Body of pancreas (tissue), 4 donors: ENCODE results near the gene ANKRD23. TPM values are rescaled to one million over a fixed set of nuclear protein-coding genes. Genes with fewer than 3 reads are reported as not detected.

Experiments used
- ATAC-seq: fragments of 150-250 bp; one replicate; pipeline ENCODE4 v1.9.1; 2016
- DNase-seq, 4 donors: peaks; one replicate each; pipeline ENCODE4 v3.0.0-alpha.2; 2019
- H3K27ac ChIP-seq, 4 donors: fragments of 200-600 bp; sonication (generic); 1 replicate in 3 of 4; 2 replicates in 1 of 4; pipeline versions ENCODE4 v1.5.1 to v1.6.1; 2016 to 2019; ENCODE audit warnings: mild to moderate bottlenecking in 1 of 4, mixed read lengths in 1 of 4, moderate library complexity in 1 of 4
- H3K27me3 ChIP-seq, 2 donors: fragments of 200-600 bp; sonication (generic); one replicate each; pipeline ENCODE4 v1.6.0; 2016; ENCODE audit warnings: mild to moderate bottlenecking in 1 of 2
- H3K36me3 ChIP-seq, 2 donors: fragments of 200-600 bp; sonication (generic); replicated peaks in 1 of 2; 2 replicates each; pipeline ENCODE4 v1.5.1; 2016; ENCODE audit warnings: low read depth in 2 of 2; ENCODE audit not compliant: insufficient read depth in 1 of 2
- H3K4me1 ChIP-seq: fragments of 200-600 bp; sonication (generic); one replicate; pipeline ENCODE4 v1.6.0; 2016
- H3K4me3 ChIP-seq, 2 donors: fragments of 200-600 bp; sonication (generic); 1 replicate in 1 of 2; 2 replicates in 1 of 2; pipeline ENCODE4 v1.5.1; 2016 to 2019
- H3K9me3 ChIP-seq, 3 donors: fragments of 200-600 bp; sonication (generic); 1 replicate in 2 of 3; 2 replicates in 1 of 3; pipeline ENCODE4 v1.5.1; 2016
- POLR2A ChIP-seq, 3 donors: fragments of 450-650 bp; IDR thresholded peaks; one replicate each; pipeline ENCODE4 v1.6.1; 2016; ENCODE audit warnings: antibody characterized with exemption in 3 of 3, mild to moderate bottlenecking in 2 of 3
- WGBS, 2 donors: methylation state at CpG; one replicate each; pipeline ENCODE4 v1.1.5; 2017; 5-methylcytosine and 5-hydroxymethylcytosine counted together
- intact Hi-C: fragments of 100-400 bp; cut with DNase I; formaldehyde crosslinking; loops from one replicate; pipeline ENCODE4 v1.15.1; 2023
- total RNA-seq, 2 donors: library from RNA; depleted of rRNA; stranded (reverse); fragments of >200 nt; gene quantifications; one replicate each; pipeline ENCODE4 v1.1.0, GENCODE V29; 2016
- TF ChIP-seq, protein P1 (sequence below), 7 experiments: fragments of 450-650 bp in 4 of 7; fragments of 200-600 bp in 3 of 7; sonication (generic) in 3 of 7; IDR thresholded peaks; one replicate each; pipeline ENCODE4 v1.5.1; 2016 to 2019; ENCODE audit warnings: antibody characterized with exemption in 7 of 7

ANKRD23 gene
- total RNA-seq, 2 donors from 2014 or later = 4.2 to 12.9 TPM

GRCh38 chr2:96830044-96830562 is 13.7 kb downstream of the ANKRD23 start:
- intact Hi-C loops = no loop called here
- Histone ChIP-seq H3K4me1 (peaks cover 33% of the 10 kb centered on the region), H3K4me3 (no peak overlapping the region), H3K27me3 (no peaks in the 10 kb centered on the region), H3K36me3 (peaks cover 13 to 25% of the 10 kb centered on the region in 2 donors), H3K9me3 (no peaks in the 10 kb centered on the region), H3K27ac (peak overlapping the region in 2 of 4 donors; percentile 36 to 87)
- no peak for TF ChIP-seq POLR2A (IDR thresholded peaks at IDR 0.05)
- TF ChIP-seq, protein P1, sequence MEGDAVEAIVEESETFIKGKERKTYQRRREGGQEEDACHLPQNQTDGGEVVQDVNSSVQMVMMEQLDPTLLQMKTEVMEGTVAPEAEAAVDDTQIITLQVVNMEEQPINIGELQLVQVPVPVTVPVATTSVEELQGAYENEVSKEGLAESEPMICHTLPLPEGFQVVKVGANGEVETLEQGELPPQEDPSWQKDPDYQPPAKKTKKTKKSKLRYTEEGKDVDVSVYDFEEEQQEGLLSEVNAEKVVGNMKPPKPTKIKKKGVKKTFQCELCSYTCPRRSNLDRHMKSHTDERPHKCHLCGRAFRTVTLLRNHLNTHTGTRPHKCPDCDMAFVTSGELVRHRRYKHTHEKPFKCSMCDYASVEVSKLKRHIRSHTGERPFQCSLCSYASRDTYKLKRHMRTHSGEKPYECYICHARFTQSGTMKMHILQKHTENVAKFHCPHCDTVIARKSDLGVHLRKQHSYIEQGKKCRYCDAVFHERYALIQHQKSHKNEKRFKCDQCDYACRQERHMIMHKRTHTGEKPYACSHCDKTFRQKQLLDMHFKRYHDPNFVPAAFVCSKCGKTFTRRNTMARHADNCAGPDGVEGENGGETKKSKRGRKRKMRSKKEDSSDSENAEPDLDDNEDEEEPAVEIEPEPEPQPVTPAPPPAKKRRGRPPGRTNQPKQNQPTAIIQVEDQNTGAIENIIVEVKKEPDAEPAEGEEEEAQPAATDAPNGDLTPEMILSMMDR (IDR thresholded peaks at IDR 0.05) = no peak
- ATAC-seq (no peak), DNase-seq (no peak)
- WGBS, 2 donors = 67 to 74% methylated on average over 4 to 5 of the region's 5 CpGs

GRCh38 chr2:96828874-96829273 is 14.9 kb downstream of the ANKRD23 start:
- H3K27ac ChIP-seq = no peak overlapping the region
- H3K27me3 ChIP-seq = no peaks in the 10 kb centered on the region
- H3K36me3 ChIP-seq = peaks cover 13 to 25% of the 10 kb centered on the region in 2 donors
- no peak for ATAC-seq
- intact Hi-C loops = no loop called here
- DNase-seq = no peak
- H3K4me3 ChIP-seq = no peak overlapping the region
- 92 to 95% methylated on average over 11 to 13 of the region's 13 CpGs for WGBS, 2 donors
- TF ChIP-seq, protein P1 (IDR thresholded peaks at IDR 0.05) = no peak
- no peak for TF ChIP-seq POLR2A (IDR thresholded peaks at IDR 0.05)
- H3K9me3 ChIP-seq = no peaks in the 10 kb centered on the region
- H3K4me1 ChIP-seq = peaks cover 43% of the 10 kb centered on the region

DNA sequence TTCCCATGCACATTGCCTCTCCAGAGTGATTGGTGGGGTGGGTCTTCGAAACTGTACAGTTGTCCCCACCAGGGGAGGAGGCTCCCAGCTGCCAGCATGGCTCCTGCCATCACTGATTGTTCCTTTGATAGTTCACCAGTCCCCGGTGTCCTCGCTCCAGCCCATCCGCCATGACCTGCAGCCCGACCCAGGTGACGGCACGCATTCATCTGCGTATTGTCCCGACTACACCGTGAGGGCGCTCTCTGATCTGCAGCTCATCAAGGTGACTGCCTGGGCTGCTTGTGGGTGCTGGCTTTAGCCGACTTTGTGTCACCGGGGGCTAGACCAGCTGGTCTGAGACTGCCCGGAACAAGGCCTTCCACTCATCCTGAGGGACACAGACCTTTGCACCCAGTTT is 15.4 kb downstream of the ANKRD23 start:
- peaks cover 43% of the 10 kb centered on the region for H3K4me1 ChIP-seq
- intact Hi-C loops = no loop called here
- H3K9me3 ChIP-seq = no peaks in the 10 kb centered on the region
- TF ChIP-seq POLR2A (IDR thresholded peaks at IDR 0.05) = no peak
- TF ChIP-seq, protein P1 (IDR thresholded peaks at IDR 0.05) = no peak
- WGBS, 2 donors = 93 to 99% methylated on average over 14 of the region's 14 CpGs
- H3K27me3 ChIP-seq = no peaks in the 10 kb centered on the region
- DNase-seq = no peak
- peaks cover 13 to 25% of the 10 kb centered on the region in 2 donors for H3K36me3 ChIP-seq
- no peak for ATAC-seq
- H3K27ac ChIP-seq = no peak overlapping the region
- no peak overlapping the region for H3K4me3 ChIP-seq

DNA sequence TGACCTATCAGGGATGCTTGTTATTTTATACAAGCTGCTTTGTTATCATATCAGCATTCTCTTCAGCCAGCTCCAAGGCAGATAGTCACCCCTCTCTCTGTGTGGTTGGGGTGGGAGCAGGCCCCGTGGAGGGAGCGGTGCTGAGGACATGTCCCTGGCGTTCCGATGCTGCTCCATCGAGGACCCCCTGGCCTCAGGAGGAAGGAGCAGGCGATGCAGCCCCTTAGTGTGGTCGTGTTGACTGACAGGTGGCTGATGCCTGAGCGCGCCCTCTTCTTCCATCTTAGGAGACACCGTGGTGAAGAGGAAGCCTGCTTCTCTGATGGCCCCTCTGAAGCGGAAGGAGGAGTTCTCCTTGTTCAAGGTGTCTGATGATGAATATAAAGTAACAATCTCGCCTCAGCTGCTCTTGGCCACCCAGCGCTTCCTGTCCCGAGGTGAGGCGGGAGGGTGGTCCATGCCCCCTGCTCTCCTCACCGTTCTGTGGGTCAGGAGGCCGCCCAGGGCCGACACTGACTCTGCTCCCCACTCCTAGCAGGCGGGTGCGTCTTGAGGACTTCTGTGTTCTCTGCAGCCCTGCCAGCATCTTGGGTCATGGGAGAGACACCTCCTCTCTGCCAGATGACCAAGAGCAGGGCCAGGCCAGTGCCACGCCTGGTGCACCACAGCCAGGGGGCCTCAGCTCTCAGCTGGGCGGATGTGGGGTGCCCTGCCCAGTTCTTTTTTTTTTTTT is 17.1 kb downstream of the ANKRD23 start:
- peaks cover 13 to 25% of the 10 kb centered on the region in 2 donors for H3K36me3 ChIP-seq
- no peak for TF ChIP-seq POLR2A (IDR thresholded peaks at IDR 0.05)
- TF ChIP-seq, protein P1 (IDR thresholded peaks at IDR 0.05) = no peak
- ATAC-seq (no peak), DNase-seq (no peak)
- intact Hi-C loops = no loop called here
- no peaks in the 10 kb centered on the region for H3K9me3 ChIP-seq
- 88% methylated on average over 15 to 22 of the region's 22 CpGs for WGBS, 2 donors
- H3K4me1 ChIP-seq = peaks cover 43% of the 10 kb centered on the region
- no peak overlapping the region for H3K27ac ChIP-seq
- no peaks in the 10 kb centered on the region for H3K27me3 ChIP-seq
- H3K4me3 ChIP-seq = no peak overlapping the region
